HG03175 (cell line): ENCODE results near the gene MYBBP1A.

ENCODE experiments used
- ATAC-seq: cut with Tn5 transposase; IDR thresholded peaks from one replicate; pipeline ENCODE4 v1.9.1; 2021; ENCODE audit warnings: mild to moderate bottlenecking, moderate library complexity; ENCODE audit not compliant: unreplicated experiment

The MYBBP1A gene

GRCh38 chr17:4520894-4521600 lies 34.1 kb downstream of the MYBBP1A start:
- no peak for ATAC-seq

GRCh38 chr17:4520060-4520893 lies 34.9 kb downstream of the MYBBP1A start:
- no peak for ATAC-seq

- ATAC-seq, result no peak
Observed at GRCh38 chr17:4519361-4519788, 35.8 kb downstream of the MYBBP1A start.

- ATAC-seq, result no peak
Observed at GRCh38 chr17:4518901-4519300, 36.3 kb downstream of the MYBBP1A start.

GRCh38 chr17:4516735-4517134 lies 38.4 kb downstream of the MYBBP1A start:
- ATAC-seq, result no peak

GRCh38 chr17:4515501-4515900 lies 39.7 kb downstream of the MYBBP1A start:
- no peak for ATAC-seq

GRCh38 chr17:4514779-4515178 lies 40.4 kb downstream of the MYBBP1A start:
- no peak for ATAC-seq

GRCh38 chr17:4514206-4514605 lies 41.0 kb downstream of the MYBBP1A start:
- no peak for ATAC-seq

- no peak for ATAC-seq
Observed at GRCh38 chr17:4513113-4514032, 41.8 kb downstream of the MYBBP1A start.

- no peak for ATAC-seq
Observed at GRCh38 chr17:4512156-4513112, 42.8 kb downstream of the MYBBP1A start.

- ATAC-seq, result no peak
Observed at GRCh38 chr17:4511199-4511932, 43.8 kb downstream of the MYBBP1A start.

GRCh38 chr17:4510618-4510941 lies 44.6 kb downstream of the MYBBP1A start:
- no peak for ATAC-seq

GRCh38 chr17:4509923-4510617 lies 45.1 kb downstream of the MYBBP1A start:
- no peak for ATAC-seq

- ATAC-seq, result no peak
Observed at GRCh38 chr17:4509401-4509800, 45.8 kb downstream of the MYBBP1A start.

- ATAC-seq, result no peak
Observed at GRCh38 chr17:4508207-4508606, 47.0 kb downstream of the MYBBP1A start.

- ATAC-seq, result no peak
Observed at GRCh38 chr17:4507361-4508111, 47.6 kb downstream of the MYBBP1A start.

- ATAC-seq, result no peak
Observed at GRCh38 chr17:4506892-4507291, 48.3 kb downstream of the MYBBP1A start.

GRCh38 chr17:4506175-4506813 lies 48.9 kb downstream of the MYBBP1A start:
- no peak for ATAC-seq
